Upper lobe of left lung (tissue), 4 donors: Measurements from ENCODE around the gene E2F8.

Experiments used
- CTCF ChIP-seq, 6 experiments: fragments of 450-650 bp in 4 of 6; fragments of 200-600 bp in 2 of 6; sonication (generic) in 2 of 6; IDR thresholded peaks; one replicate each; pipeline ENCODE4 v1.5.1; 2016 to 2019; ENCODE audit warnings: antibody characterized with exemption in 6 of 6
- EP300 ChIP-seq, 4 donors: sonication (generic); formaldehyde crosslinking; IDR thresholded peaks; one replicate each; pipeline ENCODE4 v1.5.1; 2017; ENCODE audit warnings: antibody characterized with exemption in 4 of 4, control low read depth in 2 of 4
- POLR2A ChIP-seq, 4 donors: fragments of 450-650 bp; IDR thresholded peaks; one replicate each; pipeline ENCODE4 v1.5.1; 2016 to 2017; ENCODE audit warnings: antibody characterized with exemption in 4 of 4, mild to moderate bottlenecking in 2 of 4
- POLR2AphosphoS5 ChIP-seq, 2 donors: sonication (generic); formaldehyde crosslinking; IDR thresholded peaks; one replicate each; pipeline ENCODE4 v1.5.1; 2017; ENCODE audit warnings: antibody characterized with exemption in 2 of 2

- no peak for TF ChIP-seq CTCF (IDR thresholded peaks at IDR 0.05)
- TF ChIP-seq POLR2A (IDR thresholded peaks at IDR 0.05) = no peak
- TF ChIP-seq POLR2AphosphoS5 (IDR thresholded peaks at IDR 0.05) = no peak
- no peak for TF ChIP-seq EP300 (IDR thresholded peaks at IDR 0.05)
Observed at GRCh38 chr11:19241260-19242178, 774 bp upstream of the E2F8 start.
